CD4-positive, alpha-beta T cell treated with Interleukin-15 for 4 hours (primary cell): ENCODE results near the gene TSR3.
A peak's percentile ranks its signal among the peaks of the same experiment; 100 is the strongest.

ENCODE experiments used
- DNase-seq: peaks from one replicate; pipeline ENCODE4 v3.0.0-alpha.2; 2020; ENCODE audit warnings: low spot score

Gene TSR3

DNA sequence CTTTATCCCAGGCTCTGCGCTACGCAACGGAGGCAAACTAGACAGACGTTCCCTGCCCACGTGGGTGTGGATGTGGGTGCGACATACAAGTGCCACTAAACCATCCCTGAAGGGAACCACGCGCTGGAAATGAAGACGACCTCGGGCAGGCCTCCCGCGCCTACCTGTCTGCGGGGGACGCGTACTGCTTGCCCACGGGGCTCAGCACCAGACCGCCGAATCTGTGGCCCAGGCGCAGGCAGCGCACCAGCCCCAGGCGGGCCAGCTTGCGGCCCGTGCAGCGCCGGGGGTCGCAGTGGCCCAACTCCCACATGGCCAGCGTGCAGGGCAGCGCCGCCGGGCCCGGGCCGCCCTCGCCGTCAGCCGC lies 480 bp downstream of the TSR3 start:
- DNase-seq: no peak

DNA sequence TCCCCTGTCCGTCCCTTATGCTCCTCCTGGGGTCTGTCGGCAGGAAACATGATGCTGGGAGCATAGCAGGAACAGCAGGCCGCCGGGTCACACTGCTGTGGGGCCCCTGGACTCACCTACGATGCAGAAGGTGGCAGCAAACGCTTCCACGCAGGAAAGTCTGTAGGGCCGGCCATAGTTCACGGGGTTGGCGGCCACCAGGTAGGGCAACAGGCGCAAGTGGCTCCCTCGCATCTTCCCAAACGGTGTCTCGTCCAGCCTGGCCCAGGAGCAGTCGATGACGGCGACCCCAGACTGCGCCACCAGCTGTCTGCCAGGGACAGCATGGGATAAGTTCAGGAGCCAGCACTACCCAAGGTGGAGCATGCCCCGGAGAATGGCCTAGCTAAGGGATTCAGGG lies 987 bp downstream of the TSR3 start:
- no peak for DNase-seq

DNA sequence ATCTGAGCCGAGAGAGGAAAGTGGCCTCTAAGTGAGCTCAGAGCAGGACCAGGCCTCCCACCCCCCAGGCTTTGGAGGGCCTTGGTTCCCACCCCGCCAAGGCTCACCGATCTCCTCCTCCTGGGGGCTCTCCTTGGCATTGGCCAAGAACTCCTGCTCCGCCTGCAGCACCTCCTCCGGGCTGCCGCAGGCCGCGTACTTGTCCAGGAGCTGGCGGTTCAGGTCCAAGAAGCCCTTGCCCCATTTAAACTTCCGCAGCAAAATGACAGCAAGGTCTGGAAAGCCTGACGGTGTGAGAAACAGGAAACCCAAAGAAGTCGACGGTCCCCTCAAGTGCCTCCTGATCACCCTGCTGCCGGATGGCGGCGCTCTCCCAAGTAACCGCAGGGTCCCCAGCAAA lies 1.7 kb downstream of the TSR3 start:
- DNase-seq: no peak

DNA sequence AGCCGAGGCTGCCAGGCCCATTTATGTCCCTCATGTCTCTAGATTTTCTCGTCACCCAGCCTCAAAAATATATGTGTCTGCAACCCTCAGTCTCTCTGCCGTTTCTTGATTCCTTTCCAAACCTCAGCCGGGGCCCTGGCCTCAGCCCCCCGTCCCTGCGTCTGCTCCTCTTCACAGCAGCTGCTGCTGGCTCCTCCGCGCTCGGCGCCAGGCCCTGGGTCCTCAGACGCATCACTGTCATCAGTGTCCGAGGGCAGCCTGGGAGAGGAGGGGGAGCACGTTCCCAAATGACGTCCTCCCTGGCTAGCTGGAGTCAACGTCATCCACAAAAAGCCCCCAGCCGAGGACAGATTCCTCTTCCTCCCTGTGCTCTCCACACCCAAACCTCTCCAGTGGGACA lies 2.3 kb downstream of the TSR3 start:
- no peak for DNase-seq

DNA sequence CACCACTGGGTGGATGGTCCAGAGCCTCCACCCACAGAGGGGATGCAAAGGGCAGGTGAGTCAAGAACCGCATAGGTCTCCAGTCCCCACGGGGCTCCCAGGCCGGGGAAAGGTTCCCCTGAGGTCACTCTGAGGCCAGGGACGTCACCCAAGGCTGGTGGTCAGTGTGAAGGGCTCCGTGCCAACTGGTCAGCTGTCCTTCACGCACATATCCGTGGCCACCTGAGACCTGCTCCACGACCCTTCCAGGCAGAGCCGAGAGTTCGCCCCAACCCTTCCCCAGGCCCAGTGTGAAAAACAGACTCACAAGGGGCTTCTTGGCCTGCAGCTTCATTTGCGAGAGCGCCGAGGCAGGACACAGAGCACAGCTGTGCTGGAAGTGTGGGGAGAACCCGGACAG lies 2.8 kb downstream of the TSR3 start:
- DNase-seq: no peak

DNA sequence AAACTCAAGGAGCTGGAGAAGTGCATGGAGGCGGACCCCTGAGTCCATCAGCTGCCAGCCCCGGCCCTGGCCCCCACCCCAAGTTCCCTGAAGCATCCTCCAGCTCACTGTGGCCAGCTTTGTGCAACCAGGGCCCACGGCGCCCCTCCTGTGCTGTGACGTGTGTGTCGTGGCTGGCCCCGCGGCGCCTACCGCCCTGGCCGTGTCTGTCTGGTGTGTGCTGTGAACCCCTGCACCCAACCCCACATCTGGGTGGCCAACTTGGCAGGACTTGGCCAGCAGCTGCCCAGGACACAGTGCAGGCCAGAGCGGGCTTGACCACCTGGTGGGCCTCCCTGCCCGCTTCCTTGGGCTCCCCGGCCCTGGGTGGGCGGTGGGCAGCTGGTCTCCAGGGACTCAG lies 3.2 kb downstream of the TSR3 start:
- DNase-seq: no peak

DNA sequence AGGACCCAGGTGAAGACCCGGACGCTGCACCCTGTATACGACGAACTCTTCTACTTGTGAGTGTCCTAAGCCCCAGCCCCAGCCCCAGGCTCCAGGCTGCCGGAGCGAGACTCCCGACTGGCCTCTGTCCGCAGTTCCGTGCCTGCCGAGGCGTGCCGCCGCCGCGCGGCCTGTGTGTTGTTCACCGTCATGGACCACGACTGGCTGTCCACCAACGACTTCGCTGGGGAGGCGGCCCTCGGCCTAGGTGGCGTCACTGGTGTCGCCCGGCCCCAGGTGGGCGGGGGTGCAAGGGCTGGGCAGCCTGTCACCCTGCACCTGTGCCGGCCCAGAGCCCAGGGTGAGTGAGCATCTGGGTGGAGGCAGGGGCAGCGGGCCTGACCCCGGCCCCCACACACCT lies 3.7 kb downstream of the TSR3 start:
- DNase-seq: no peak

DNA sequence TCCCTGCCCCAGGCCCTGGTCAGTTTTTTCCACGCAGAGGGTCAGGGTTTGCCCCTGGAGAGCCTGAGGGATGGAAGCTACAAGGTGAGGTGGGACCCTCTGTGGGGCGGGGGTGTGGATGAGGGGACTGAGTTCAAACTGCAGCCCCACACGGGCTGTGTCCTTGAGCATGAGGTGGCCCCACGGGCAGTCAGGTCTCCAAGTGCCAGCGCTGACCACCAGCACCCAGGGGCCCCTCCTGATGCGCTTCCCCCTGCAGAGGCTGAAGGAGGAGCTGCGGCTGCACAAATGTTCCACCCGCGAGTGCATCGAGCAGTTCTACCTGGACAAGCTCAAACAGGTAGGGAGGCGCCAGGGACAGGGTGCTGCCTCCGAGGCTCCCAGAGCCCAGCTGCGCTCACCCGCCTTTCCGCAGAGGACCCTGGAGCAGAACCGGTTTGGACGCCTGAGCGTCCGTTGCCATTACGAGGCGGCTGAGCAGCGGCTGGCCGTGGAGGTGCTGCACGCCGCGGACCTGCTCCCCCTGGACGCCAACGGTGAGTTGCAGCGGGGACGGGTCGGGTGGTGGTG lies 4.3 kb downstream of the TSR3 start:
- DNase-seq: no peak

DNA sequence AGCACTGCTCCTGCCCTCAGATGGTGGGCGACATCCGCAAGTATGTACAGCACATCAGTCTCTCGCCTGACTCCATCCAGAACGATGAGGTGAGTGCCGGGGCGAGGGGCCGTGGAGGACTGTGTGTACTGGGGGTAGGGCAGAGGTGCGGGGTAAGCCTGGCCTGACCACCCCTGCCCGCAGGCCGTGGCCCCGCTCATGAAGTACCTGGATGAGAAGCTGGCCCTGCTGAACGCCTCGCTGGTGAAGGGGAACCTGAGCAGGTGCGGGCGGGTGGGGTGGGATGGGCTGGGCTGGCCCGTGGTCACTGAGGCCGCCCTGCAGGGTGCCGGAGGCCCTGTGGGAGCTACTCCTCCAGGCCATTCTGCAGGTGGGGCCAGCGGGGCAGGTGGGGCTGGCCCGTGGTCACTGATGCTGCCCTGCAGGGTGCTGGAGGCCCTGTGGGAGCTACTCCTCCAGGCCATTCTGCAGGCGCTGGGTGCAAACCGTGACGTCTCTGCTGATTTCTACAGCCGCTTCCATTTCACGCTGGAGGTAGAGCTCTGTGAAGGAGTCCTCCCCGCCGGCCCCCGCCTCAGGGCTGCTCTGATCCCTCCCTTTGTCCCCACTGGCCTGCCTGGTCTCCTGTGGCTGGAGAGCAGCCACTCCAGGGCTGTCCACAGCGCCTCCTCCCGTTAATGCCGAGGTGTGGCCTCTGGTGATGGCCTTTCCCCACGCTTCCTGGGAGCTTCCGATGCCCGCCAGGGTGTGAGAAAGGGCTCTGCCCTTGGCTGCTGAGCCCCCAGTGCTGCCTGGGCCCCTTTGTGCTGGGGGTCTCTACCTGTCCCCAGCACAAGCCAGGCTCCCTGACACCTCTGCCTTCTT lies 5.0 kb downstream of the TSR3 start:
- no peak for DNase-seq

DNA sequence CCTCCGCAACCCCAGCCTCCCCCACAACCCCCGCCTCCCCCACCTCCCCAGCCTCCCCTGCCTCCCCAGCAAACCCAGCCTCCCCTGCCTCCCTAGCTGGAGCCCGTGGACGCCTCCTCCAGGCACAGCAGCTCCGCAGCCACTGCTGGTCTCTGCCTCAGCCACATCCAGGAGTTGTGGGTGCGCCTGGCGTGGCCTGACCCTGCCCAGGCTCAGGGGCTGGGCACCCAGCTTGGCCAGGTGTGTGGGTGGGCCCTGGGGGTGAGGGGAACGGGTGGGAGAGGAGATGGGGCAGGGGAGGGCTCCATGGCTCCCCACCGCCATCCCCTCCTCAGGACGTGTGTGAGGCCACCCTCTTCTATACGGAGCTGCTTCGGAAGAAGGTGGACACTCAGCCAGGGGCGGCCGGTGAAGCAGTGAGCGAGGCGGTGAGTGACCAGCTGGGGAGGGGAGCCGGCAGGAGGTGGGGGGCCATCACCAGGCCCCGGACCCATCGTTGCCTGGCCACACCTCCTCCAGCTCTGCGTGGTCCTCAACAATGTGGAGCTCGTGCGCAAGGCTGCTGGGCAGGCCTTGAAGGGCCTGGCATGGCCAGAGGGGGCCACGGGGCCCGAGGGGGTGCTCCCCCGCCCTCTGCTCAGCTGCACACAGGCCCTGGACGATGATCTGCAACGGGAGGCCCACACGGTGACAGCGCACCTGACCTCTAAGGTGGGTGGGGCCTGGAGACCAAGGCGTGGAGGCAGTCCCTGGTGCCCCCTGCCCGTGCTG lies 5.8 kb downstream of the TSR3 start:
- no peak for DNase-seq

DNA sequence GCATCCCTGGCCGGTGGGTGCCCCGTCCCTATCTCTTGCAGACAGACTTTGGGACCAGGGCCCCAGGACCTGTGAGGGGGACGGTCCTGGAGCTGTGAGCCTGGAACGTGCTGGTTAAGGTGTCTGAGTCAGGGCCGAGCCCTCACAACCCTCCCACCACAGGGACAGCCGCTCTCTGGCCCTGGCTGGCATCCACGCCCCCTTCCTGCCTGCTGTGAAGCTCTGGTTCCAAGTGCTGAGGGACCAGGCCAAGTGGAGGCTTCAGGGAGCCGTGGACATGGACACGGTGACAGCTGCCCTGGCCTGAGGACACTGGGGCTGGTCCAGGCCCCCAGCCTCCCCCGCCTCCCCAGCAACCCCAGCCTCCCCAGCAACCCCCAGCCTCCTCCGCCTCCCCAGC lies 6.6 kb downstream of the TSR3 start:
- DNase-seq: no peak

DNA sequence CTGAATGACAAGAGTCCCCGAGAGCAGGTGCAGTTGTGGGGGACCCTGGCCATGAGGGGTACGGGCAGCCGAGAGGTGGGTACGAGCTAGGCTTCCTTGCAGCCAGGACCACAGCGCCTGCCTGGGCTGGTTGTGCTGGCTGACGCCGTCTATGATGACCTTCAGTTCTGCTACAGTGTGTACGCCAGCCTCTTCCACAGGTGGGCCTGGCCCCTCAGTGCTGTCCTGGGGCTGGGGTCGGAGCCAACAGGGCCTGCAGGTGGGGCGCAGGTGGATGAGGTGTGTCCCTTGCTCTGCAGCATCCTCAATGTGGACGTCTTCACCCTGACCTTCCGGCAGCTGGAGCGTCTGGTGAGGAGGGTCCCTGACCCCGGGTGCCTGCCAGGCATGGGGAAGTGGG lies 7.2 kb downstream of the TSR3 start:
- no peak for DNase-seq

DNA sequence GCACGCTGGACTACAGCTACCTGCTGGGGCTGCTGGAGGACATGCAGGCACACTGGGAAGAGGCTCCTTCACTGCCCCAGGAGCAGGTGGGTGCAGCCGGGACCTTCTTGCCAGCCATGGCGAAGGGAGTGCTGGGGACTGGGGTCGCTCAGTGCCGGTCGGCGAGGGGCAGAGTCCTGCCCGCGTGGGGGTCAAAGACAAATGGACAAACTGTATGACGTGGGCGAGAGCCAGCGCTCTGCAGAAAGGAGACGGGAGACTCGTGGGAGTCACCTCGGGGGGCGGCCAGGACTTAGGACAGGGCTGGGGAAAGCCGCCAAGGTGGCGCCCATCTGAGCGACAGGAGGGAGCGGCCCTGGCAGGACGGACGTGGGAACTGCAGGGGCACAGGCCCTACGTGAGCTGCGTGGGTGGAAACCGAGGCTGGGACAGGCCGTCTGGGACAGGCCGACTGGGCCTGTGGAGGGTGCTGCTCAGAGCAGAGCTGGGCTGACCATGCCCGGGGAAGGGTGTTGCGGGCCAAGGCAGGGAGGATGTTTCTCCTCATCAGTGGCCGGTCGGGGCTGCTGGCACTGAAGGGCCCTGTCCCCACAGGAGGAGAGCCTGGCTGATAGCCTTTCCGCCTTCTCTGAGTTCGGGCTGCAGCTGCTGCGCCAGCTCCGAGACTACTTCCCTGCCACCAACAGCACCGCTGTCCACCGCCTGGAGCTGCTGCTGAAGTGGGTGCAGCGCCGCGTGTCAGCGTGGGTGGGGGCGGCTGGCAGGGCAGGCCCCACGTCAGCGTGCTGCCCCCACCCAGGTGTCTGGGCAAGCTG lies 8.0 kb downstream of the TSR3 start:
- no peak for DNase-seq

DNA sequence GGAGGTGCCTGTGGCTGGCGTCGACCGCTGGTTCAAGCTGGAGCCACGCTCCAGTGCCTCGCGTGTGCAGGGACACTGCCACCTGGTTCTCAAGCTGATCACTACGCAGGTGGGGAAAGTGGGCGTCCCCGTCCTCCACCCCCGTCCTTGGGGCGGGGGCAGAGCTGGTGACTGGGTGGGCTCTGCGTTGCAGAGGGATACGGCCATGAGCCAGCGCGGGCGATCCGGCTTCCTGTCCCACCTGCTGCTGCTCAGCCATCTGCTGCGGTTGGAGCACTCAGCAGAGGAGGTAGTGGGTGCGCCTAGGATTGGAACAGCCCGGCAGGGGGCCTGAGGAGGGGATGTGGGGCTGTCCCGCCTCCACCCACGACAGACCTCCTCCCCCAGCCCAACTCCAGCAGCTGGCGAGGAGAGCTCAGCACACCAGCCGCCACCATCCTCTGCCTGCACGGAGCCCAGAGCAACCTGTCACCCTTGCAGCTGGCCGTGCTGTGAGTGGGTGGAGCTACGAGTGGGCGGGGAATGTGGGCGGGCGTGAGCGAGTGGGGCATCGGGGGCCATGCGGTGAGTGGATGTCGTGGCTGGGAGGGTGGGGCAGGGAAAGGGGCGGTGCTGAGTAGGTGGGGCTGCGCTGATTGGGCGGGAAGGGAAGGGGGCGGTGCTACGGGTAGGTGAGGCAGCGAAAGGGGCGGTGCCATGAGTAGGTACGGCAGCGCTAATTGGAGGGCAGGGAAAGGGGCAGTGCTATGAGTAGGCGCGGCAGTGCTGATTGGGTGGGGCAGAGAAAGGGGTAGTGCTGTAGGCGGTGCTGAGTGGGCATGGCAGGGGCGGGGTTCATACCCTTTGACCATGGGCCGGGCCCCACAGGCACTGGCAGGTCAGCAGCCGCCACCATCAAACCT lies 8.9 kb downstream of the TSR3 start:
- peak; percentile 98 for DNase-seq

DNA sequence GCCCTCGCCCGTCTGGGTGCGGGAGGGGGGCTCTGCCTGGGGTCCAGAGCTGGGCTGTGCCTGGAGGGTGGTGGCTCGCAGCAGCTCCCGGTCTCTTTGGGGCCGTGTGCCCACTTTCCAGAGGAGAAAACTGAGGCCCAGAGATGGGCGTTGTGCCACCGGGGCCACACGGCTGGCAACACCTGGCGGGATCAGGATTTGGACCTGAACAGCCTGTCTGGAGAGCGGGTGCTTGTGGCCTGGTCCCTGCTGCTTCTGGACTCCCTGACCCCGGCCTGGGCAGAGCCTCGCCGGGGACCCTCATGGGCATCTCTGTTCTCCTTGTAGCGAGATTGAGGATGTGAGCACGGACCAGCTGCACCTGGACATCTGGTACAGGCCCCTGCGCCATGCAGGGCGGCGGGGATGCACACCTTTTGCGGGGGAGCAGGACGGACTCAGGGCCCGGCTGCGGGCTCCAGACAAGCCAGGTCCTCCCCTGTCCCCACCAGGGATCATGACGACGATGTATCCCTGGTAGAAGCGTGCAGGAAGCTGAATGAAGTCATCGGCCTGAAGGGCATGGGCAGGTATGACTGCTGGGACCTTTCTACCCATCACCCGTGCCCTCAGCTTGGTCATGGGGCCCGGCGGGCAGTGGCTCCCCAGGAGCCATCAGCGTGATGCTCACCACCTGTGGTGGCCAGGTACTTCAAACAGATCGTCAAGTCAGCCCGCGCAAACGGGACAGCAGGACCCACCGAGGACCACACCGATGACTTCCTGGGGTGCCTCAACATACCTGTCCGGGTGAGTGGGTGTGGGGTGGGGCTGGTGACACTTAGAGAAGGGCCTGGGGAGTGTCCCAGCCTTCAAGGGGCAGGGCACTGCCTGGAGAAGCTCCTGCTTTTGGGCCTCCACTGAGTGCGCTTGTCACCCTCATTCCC lies 9.9 kb downstream of the TSR3 start:
- DNase-seq: no peak

DNA sequence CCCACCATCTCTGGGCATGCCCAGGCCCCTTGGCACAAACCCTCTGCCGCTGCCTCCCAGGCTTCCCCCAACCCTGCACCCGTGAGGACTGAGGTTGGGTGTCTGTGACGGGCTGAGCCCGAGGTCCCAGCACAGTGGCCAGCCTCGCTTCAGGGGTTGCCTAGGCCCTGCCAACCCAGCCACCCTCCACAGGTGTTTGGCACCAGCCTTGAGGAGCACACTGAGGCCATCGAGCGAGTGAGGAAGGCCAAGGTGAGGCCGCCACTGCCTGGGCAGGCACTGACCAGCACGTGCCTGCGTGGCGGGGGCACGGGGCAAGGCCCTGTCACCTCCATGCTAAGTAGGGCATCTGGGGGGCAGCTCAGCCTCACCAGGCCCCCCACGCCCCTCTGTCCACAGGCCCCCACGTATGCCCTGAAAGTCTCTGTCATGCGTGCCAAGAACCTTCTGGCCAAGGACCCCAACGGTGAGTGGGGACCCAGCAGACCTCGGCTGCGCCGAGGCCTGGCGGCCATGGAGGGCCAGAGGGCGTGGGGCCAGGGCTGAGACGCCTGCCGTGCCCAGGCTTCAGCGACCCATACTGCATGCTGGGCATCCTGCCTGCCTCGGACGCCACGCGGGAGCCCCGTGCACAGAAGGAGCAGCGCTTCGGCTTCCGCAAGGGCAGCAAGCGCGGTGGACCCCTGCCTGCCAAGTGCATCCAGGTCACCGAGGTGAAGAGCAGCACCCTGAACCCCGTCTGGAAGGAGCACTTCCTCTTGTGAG lies 10.8 kb downstream of the TSR3 start:
- DNase-seq: no peak

DNA sequence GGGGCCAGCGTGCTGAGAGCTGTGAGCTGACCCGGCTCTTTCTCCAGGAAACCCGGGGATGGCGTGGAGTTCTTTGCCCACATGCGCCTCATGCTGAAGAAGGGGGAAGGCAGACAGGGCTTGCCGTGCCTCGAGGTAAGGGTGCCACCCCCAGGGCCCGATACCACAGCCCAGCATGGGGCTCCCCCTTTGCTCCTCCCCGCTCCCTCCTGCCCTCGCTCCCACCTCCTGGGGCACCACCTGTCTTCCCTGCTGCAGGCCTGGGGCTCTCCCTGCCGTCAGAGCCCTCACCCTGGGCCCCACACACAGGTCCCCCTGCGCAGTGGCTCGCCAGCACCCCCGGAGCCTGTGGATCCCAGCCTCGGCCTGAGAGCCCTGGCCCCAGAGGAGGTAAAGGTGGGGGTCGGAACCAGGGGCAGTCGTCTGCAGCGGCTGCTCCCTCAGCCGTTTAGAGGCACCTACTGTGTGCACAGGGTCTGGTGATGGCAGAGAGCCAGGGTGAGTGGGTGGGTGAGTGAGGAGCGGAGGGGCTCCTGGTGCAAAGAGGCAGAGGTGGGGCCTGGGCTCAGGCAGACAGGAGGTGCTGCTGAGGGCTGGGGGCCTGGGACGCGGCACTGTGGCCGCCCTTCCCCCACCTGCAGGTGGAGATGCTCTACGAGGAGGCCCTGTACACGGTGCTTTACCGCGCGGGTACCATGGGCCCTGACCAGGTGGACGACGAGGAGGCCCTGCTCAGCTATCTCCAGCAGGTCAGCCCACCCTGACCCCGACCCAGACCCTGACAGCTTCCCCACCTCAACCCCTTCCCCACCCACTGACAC lies 12.6 kb downstream of the TSR3 start:
- no peak for DNase-seq

DNA sequence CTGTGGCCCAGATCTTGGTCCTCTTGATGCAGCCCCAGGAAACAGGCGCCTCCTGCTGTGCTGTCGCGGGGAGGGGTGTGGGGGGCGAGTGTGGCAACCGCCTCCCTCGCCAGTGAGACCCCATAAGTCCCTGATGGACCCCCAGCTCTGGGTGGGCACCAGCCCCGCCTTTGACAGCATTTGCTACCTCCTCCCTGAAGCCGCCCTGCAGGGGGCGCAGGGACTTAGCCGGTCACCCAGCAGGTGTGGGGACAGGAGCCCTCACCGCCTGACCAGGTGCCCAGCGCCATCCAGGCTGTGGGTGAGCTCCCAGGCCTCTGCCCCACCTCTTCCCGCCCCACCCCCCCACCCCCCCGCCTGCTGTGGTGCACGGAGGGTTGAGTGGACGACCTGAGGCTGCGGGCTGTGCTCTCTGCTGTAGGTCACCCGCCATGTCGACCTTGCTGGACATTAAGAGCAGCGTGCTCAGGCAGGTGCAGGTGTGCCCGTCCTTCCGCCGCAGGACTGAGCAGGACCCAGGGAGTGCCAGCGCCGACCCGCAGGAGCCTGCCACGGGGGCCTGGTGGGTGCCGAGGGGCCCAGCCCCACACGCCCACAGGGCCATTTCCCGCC lies 13.5 kb downstream of the TSR3 start:
- no peak for DNase-seq
